ENCODE results near the gene TMEM255A.

Gene TMEM255A

DNA sequence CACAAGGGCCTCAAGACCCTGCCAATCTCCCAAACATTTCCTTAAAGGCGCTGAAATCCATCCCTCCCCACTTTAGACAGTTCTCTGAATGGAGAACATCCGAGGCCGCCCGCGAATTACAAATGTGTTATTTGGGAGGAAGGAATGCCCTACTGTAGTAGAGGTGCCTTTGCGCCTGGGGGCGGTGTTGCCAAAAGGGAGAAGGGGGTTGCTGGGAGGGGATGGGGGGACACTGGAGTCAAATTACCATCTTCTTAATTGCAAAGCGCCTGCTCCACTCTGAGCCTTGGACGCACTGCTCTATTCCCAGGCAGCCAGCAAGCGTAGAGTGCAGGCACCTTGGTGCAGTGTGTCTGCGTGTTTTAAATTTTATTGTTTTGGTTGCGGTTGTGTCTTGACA, 2.7 kb downstream of the TMEM255A start (continued):
- TF ChIP-seq, protein P1, sequence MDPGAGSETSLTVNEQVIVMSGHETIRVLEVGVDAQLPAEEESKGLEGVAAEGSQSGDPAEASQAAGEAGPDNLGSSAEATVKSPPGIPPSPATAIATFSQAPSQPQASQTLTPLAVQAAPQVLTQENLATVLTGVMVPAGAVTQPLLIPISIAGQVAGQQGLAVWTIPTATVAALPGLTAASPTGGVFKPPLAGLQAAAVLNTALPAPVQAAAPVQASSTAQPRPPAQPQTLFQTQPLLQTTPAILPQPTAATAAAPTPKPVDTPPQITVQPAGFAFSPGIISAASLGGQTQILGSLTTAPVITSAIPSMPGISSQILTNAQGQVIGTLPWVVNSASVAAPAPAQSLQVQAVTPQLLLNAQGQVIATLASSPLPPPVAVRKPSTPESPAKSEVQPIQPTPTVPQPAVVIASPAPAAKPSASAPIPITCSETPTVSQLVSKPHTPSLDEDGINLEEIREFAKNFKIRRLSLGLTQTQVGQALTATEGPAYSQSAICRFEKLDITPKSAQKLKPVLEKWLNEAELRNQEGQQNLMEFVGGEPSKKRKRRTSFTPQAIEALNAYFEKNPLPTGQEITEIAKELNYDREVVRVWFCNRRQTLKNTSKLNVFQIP (CRISPR knock-in tag; IDR thresholded peaks at IDR 0.05; ENCODE audit: borderline replicate concordance, low read depth) = no peak
- TF ChIP-seq ARNTL (CRISPR knock-in tag; IDR thresholded peaks at IDR 0.05; ENCODE audit: borderline replicate concordance, low read depth) = no peak

- ATAC-seq = no peak
- TF ChIP-seq BACH2 (CRISPR knock-in tag; IDR thresholded peaks at IDR 0.05; ENCODE audit: borderline replicate concordance) (no peak), PPARA (CRISPR knock-in tag; IDR thresholded peaks at IDR 0.05; ENCODE audit: borderline replicate concordance) (no peak), ISL1 (CRISPR knock-in tag; IDR thresholded peaks at IDR 0.05) (no peak), ESRRG (CRISPR knock-in tag; IDR thresholded peaks at IDR 0.05) (no peak), TOX (CRISPR knock-in tag; IDR thresholded peaks at IDR 0.05; ENCODE audit: borderline replicate concordance) (no peak), ZNF70 (CRISPR knock-in tag; IDR thresholded peaks at IDR 0.05) (no peak), CREB5 (CRISPR knock-in tag; IDR thresholded peaks at IDR 0.05; ENCODE audit: low read depth) (no peak), CSDC2 (CRISPR knock-in tag; IDR thresholded peaks at IDR 0.05) (no peak), SNAI2 (CRISPR knock-in tag; IDR thresholded peaks at IDR 0.05) (no peak), ZC3H10 (CRISPR knock-in tag; IDR thresholded peaks at IDR 0.05) (no peak), ZFP3 (CRISPR knock-in tag; IDR thresholded peaks at IDR 0.05) (no peak)
- TF ChIP-seq, protein P2, sequence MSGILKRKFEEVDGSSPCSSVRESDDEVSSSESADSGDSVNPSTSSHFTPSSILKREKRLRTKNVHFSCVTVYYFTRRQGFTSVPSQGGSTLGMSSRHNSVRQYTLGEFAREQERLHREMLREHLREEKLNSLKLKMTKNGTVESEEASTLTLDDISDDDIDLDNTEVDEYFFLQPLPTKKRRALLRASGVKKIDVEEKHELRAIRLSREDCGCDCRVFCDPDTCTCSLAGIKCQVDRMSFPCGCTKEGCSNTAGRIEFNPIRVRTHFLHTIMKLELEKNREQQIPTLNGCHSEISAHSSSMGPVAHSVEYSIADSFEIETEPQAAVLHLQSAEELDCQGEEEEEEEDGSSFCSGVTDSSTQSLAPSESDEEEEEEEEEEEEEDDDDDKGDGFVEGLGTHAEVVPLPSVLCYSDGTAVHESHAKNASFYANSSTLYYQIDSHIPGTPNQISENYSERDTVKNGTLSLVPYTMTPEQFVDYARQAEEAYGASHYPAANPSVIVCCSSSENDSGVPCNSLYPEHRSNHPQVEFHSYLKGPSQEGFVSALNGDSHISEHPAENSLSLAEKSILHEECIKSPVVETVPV (CRISPR knock-in tag; IDR thresholded peaks at IDR 0.05) = no peak
- TF ChIP-seq, protein P1 (CRISPR knock-in tag; IDR thresholded peaks at IDR 0.05; ENCODE audit: borderline replicate concordance, low read depth) = no peak
These were observed 4.6 kb downstream of the TMEM255A start for GRCh38 chrX:120306630-120307029.

DNA sequence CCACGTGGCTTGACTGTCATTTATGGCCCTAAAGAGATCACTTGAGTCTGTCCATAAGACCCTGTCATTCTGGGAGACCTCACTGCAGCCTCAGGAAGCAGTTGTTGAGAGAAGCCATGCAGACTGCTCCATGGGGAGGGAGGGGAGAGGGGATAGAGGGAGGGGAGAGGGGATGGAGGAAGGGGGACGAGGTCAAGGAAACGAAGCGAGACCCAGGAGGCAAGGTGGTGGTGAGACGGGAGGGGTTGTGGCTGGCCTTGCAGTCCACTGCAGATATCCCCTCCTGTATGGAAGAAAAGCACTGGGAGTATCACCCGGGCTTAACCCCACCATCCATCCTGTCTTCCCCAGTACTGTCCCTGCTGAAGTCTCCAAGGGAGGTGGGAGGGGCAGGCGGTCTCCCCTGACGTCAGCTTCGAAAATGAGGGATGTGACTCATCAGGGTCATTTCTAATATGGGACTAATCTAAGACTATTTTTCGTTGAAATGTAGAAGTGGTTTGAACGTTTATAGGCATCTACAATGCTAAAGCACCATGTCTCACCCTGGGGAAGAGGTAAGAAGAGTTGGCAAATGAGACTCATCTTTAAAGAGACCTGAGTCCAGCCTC, 5.6 kb downstream of the TMEM255A start:
- ATAC-seq = no peak
- TF ChIP-seq ZFP30 (CRISPR knock-in tag; IDR thresholded peaks at IDR 0.05) (no peak), PPARA (CRISPR knock-in tag; IDR thresholded peaks at IDR 0.05; ENCODE audit: borderline replicate concordance) (no peak), SNAI2 (CRISPR knock-in tag; IDR thresholded peaks at IDR 0.05) (no peak), TCF4 (CRISPR knock-in tag; IDR thresholded peaks at IDR 0.05; ENCODE audit: borderline replicate concordance) (no peak), PATZ1 (CRISPR knock-in tag; IDR thresholded peaks at IDR 0.05; ENCODE audit: borderline replicate concordance) (no peak), ARNTL (CRISPR knock-in tag; IDR thresholded peaks at IDR 0.05; ENCODE audit: borderline replicate concordance, low read depth) (no peak), ZC3H10 (CRISPR knock-in tag; IDR thresholded peaks at IDR 0.05) (no peak), RARB (CRISPR knock-in tag; IDR thresholded peaks at IDR 0.05) (no peak), ISL1 (CRISPR knock-in tag; IDR thresholded peaks at IDR 0.05) (no peak), ZNF70 (CRISPR knock-in tag; IDR thresholded peaks at IDR 0.05) (no peak), ZNF565 (CRISPR knock-in tag; conservative IDR thresholded peaks at IDR 0.05; ENCODE audit: low read depth) (no peak), GLIS3 (CRISPR knock-in tag; IDR thresholded peaks at IDR 0.05) (no peak), TOX (CRISPR knock-in tag; IDR thresholded peaks at IDR 0.05; ENCODE audit: borderline replicate concordance) (no peak), BACH2 (CRISPR knock-in tag; IDR thresholded peaks at IDR 0.05; ENCODE audit: borderline replicate concordance) (no peak)

DNA sequence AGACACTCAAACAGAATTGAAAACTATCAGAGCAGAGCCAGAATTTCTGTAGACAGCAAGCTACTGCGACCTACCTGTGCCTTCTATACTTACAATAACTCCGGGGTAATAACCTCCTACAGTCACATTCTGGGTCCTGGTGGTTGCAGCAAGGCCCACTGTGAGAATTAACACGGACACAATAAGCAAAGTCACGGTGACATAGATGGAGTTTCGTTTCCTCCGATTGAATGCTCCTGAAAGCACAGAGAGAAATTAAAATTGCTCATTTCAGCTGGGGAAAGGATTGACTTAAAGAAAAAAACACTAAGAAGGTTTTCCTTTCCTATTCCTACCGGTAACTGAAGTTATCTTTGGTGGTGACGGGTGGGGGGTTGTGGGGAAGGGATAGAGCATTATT, 7.0 kb downstream of the TMEM255A start:
- no peak for ATAC-seq
- TF ChIP-seq RARB (CRISPR knock-in tag; IDR thresholded peaks at IDR 0.05) (no peak), ZFP30 (CRISPR knock-in tag; IDR thresholded peaks at IDR 0.05) (no peak), TOX (CRISPR knock-in tag; IDR thresholded peaks at IDR 0.05; ENCODE audit: borderline replicate concordance) (no peak), CREB5 (CRISPR knock-in tag; IDR thresholded peaks at IDR 0.05; ENCODE audit: low read depth) (no peak), CSDC2 (CRISPR knock-in tag; IDR thresholded peaks at IDR 0.05) (no peak)
- TF ChIP-seq, protein P1 (CRISPR knock-in tag; IDR thresholded peaks at IDR 0.05; ENCODE audit: borderline replicate concordance, low read depth) = no peak

All from SK-N-SH treated with all-trans-retinoic acid at 6 μM for 48 hours (cell line).